ENCODE measurements around the gene ZNF653. TPM values are rescaled to one million over a fixed set of nuclear protein-coding genes. Genes with fewer than 3 reads are reported as not detected.

The ZNF653 gene
- polyA plus RNA-seq, 2 donors = 6.2 to 9.2 TPM

DNA sequence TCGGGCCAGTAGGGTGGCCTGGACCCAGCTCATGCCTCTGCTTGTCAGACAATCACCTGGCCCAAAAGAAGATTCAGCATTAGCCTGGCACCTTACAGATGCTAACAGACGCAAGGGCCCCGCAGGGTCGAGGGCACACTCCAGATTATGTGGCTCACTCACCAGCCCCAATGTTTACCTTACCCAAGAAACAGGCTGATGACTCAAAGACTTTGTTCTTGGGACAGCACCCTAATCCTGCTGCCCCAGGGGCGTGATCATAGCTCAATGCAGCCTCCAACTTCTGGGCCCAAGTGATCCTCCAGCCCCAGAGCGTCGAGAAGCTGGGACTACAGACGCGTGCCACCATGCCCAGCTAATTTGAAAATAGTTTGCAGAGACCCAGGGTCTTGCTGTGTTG, 13.5 kb upstream of the ZNF653 start:
- Histone ChIP-seq H3K27ac (ENCODE audit: low read depth in 2 of 2, low read length in 1 of 2) (no peak overlapping the region), H3K4me3 (ENCODE audit: low read depth in 1 of 2, low read length in 2 of 2) (no peak overlapping the region), H3K9me3 (ENCODE audit: control insufficient read depth in 2 of 2, insufficient read depth in 1 of 2, low read depth in 1 of 2, low read length in 1 of 2) (no peaks in the 10 kb centered on the region), H3K27me3 (ENCODE audit: control insufficient read depth in 1 of 2, insufficient read depth in 2 of 2, low read length in 2 of 2) (no peaks in the 10 kb centered on the region), H3K4me1 (ENCODE audit: control insufficient read depth in 2 of 2, insufficient read depth in 2 of 2, low read length in 1 of 2) (no peaks in the 10 kb centered on the region), H3K36me3 (ENCODE audit: control insufficient read depth in 2 of 2, insufficient read depth in 2 of 2, low read length in 1 of 2) (peaks cover 0 to 13% of the 10 kb centered on the region in 2 donors)
- 65 to 68% methylated on average over 9 of the region's 9 CpGs for WGBS, 2 donors

DNA sequence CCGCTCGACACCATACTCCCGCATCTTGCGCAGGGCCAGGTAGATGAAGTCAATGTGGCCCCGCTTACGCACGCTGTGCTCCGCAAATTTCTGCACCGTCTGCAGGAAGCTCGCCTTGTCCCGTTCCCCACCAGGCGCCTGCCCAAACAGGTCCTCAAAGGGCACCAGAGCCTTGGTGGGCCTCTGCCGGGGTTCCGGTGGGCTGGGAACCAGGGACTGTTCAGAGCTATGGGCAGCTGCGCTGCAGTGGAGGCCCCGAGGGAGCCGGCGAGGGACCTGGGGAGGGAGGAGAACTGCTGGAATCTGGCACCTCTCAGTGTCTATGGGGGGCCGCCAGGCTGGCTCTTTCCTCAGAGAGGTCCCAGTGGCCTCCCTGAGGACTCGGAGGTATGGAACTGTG, 8.3 kb upstream of the ZNF653 start:
- WGBS, 2 donors = 95 to 96% methylated on average over 20 of the region's 20 CpGs
- H3K4me1 ChIP-seq (ENCODE audit: control insufficient read depth in 2 of 2, insufficient read depth in 2 of 2, low read length in 1 of 2) = no peaks in the 10 kb centered on the region
- no peak overlapping the region for H3K27ac ChIP-seq (ENCODE audit: low read depth in 2 of 2, low read length in 1 of 2)
- H3K36me3 ChIP-seq (ENCODE audit: control insufficient read depth in 2 of 2, insufficient read depth in 2 of 2, low read length in 1 of 2) = peaks cover 2 to 21% of the 10 kb centered on the region in 2 donors
- H3K4me3 ChIP-seq (ENCODE audit: low read depth in 1 of 2, low read length in 2 of 2) = no peak overlapping the region
- H3K27me3 ChIP-seq (ENCODE audit: control insufficient read depth in 1 of 2, insufficient read depth in 2 of 2, low read length in 2 of 2) = no peaks in the 10 kb centered on the region
- H3K9me3 ChIP-seq (ENCODE audit: control insufficient read depth in 2 of 2, insufficient read depth in 1 of 2, low read depth in 1 of 2, low read length in 1 of 2) = no peaks in the 10 kb centered on the region

GRCh38 chr19:11510444-11510843, 4.8 kb upstream of the ZNF653 start:
- no peaks in the 10 kb centered on the region for H3K27me3 ChIP-seq (ENCODE audit: control insufficient read depth in 1 of 2, insufficient read depth in 2 of 2, low read length in 2 of 2)
- peaks cover 0 to 3% of the 10 kb centered on the region in 2 donors for H3K4me1 ChIP-seq (ENCODE audit: control insufficient read depth in 2 of 2, insufficient read depth in 2 of 2, low read length in 1 of 2)
- peaks cover 2 to 19% of the 10 kb centered on the region in 2 donors for H3K36me3 ChIP-seq (ENCODE audit: control insufficient read depth in 2 of 2, insufficient read depth in 2 of 2, low read length in 1 of 2)
- H3K9me3 ChIP-seq (ENCODE audit: control insufficient read depth in 2 of 2, insufficient read depth in 1 of 2, low read depth in 1 of 2, low read length in 1 of 2) = no peaks in the 10 kb centered on the region
- 92% methylated on average over 8 of the region's 8 CpGs for WGBS, 2 donors
- H3K4me3 ChIP-seq (ENCODE audit: low read depth in 1 of 2, low read length in 2 of 2) = no peak overlapping the region
- H3K27ac ChIP-seq (ENCODE audit: low read depth in 2 of 2, low read length in 1 of 2) = no peak overlapping the region

GRCh38 chr19:11507370-11508078, 1.9 kb upstream of the ZNF653 start:
- H3K36me3 ChIP-seq (ENCODE audit: control insufficient read depth in 2 of 2, insufficient read depth in 2 of 2, low read length in 1 of 2) = peaks cover 0 to 4% of the 10 kb centered on the region in 2 donors
- no peak overlapping the region for H3K4me3 ChIP-seq (ENCODE audit: low read depth in 1 of 2, low read length in 2 of 2)
- no peaks in the 10 kb centered on the region for H3K9me3 ChIP-seq (ENCODE audit: control insufficient read depth in 2 of 2, insufficient read depth in 1 of 2, low read depth in 1 of 2, low read length in 1 of 2)
- no peak overlapping the region for H3K27ac ChIP-seq (ENCODE audit: low read depth in 2 of 2, low read length in 1 of 2)
- peaks cover 0 to 3% of the 10 kb centered on the region in 2 donors for H3K4me1 ChIP-seq (ENCODE audit: control insufficient read depth in 2 of 2, insufficient read depth in 2 of 2, low read length in 1 of 2)
- H3K27me3 ChIP-seq (ENCODE audit: control insufficient read depth in 1 of 2, insufficient read depth in 2 of 2, low read length in 2 of 2) = no peaks in the 10 kb centered on the region
- WGBS, 2 donors = 87 to 88% methylated on average over 18 of the region's 18 CpGs

- Histone ChIP-seq H3K9me3 (ENCODE audit: control insufficient read depth in 2 of 2, insufficient read depth in 1 of 2, low read depth in 1 of 2, low read length in 1 of 2) (no peaks in the 10 kb centered on the region), H3K27me3 (ENCODE audit: control insufficient read depth in 1 of 2, insufficient read depth in 2 of 2, low read length in 2 of 2) (no peaks in the 10 kb centered on the region), H3K4me3 (ENCODE audit: low read depth in 1 of 2, low read length in 2 of 2) (no peak overlapping the region), H3K36me3 (ENCODE audit: control insufficient read depth in 2 of 2, insufficient read depth in 2 of 2, low read length in 1 of 2) (peaks cover 0 to 4% of the 10 kb centered on the region in 2 donors), H3K4me1 (ENCODE audit: control insufficient read depth in 2 of 2, insufficient read depth in 2 of 2, low read length in 1 of 2) (peaks cover 0 to 3% of the 10 kb centered on the region in 2 donors), H3K27ac (ENCODE audit: low read depth in 2 of 2, low read length in 1 of 2) (no peak overlapping the region)
- 86 to 89% methylated on average over 6 of the region's 6 CpGs for WGBS, 2 donors
Measured at GRCh38 chr19:11506967-11507366, 1.3 kb upstream of the ZNF653 start.

DNA sequence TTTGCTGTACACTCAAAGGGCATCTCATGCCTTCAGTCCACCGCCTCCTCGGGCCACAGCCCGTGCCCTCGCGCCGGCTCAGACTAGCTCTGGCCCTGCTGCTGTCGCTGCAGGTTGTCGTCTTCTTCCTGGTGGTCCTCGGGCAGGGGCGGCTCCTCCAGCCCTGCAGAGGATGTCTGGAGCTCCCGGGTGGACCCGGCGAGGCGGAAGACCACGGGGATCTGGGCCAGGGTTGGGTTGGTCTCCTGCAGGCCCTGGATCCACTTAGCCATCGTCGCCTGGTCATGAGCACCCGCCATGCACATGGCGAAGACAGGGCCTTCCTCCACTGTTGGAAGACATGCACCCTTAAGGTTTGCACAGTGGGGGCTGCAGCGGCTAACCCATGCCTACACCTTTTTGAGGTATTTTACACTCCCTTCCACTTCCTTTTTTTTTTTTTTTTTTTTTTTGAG, 489 bp upstream of the ZNF653 start:
- peak overlapping the region; percentile 67 to 97 for H3K27ac ChIP-seq (ENCODE audit: low read depth in 2 of 2, low read length in 1 of 2)
- H3K4me3 ChIP-seq (ENCODE audit: low read depth in 1 of 2, low read length in 2 of 2) = peak overlapping the region; percentile 72 to 90
- H3K36me3 ChIP-seq (ENCODE audit: control insufficient read depth in 2 of 2, insufficient read depth in 2 of 2, low read length in 1 of 2) = peaks cover 0 to 2% of the 10 kb centered on the region in 2 donors
- H3K4me1 ChIP-seq (ENCODE audit: control insufficient read depth in 2 of 2, insufficient read depth in 2 of 2, low read length in 1 of 2) = peaks cover 0 to 3% of the 10 kb centered on the region in 2 donors
- H3K9me3 ChIP-seq (ENCODE audit: control insufficient read depth in 2 of 2, insufficient read depth in 1 of 2, low read depth in 1 of 2, low read length in 1 of 2) = no peaks in the 10 kb centered on the region
- WGBS, 2 donors = 19 to 21% methylated on average over 20 of the region's 20 CpGs
- no peaks in the 10 kb centered on the region for H3K27me3 ChIP-seq (ENCODE audit: control insufficient read depth in 1 of 2, insufficient read depth in 2 of 2, low read length in 2 of 2)

GRCh38 chr19:11505032-11505503, 571 bp downstream of the ZNF653 start:
- H3K27ac ChIP-seq (ENCODE audit: low read depth in 2 of 2, low read length in 1 of 2) = peak overlapping the region; percentile 97 to 98
- H3K4me3 ChIP-seq (ENCODE audit: low read depth in 1 of 2, low read length in 2 of 2) = peak overlapping the region; percentile 72 to 90
- peaks cover 0 to 3% of the 10 kb centered on the region in 2 donors for H3K4me1 ChIP-seq (ENCODE audit: control insufficient read depth in 2 of 2, insufficient read depth in 2 of 2, low read length in 1 of 2)
- H3K9me3 ChIP-seq (ENCODE audit: control insufficient read depth in 2 of 2, insufficient read depth in 1 of 2, low read depth in 1 of 2, low read length in 1 of 2) = no peaks in the 10 kb centered on the region
- peaks cover 0 to 2% of the 10 kb centered on the region in 2 donors for H3K36me3 ChIP-seq (ENCODE audit: control insufficient read depth in 2 of 2, insufficient read depth in 2 of 2, low read length in 1 of 2)
- H3K27me3 ChIP-seq (ENCODE audit: control insufficient read depth in 1 of 2, insufficient read depth in 2 of 2, low read length in 2 of 2) = no peaks in the 10 kb centered on the region
- WGBS, 2 donors = 1 to 2% methylated on average over 22 to 33 of the region's 33 CpGs

DNA sequence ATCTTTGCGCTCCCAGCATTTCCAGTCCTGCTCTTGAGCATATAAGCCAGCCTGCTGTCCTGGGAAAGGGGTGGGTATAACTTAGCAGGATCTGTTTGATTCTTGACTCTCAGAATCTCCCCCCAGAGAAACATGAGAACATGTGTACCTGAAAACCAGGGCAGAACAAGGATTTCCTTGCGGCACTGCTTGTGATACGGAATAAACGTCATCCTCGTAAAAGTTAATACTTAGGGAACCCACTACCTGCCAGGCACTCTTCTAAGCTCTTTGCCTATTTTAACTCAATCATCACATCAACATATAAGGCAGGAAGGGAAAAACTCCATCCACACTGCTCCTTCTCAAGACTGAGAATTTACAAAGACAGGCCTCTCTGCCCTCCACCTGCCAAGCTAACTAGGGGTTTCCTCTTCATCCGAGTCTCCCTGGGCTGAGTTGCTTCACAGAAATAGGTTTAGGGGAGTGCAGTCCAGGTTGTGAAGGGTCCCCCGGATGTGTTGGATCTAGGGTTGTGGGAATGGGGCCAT, 1.1 kb downstream of the ZNF653 start:
- H3K4me1 ChIP-seq (ENCODE audit: control insufficient read depth in 2 of 2, insufficient read depth in 2 of 2, low read length in 1 of 2) = peaks cover 0 to 3% of the 10 kb centered on the region in 2 donors
- H3K27me3 ChIP-seq (ENCODE audit: control insufficient read depth in 1 of 2, insufficient read depth in 2 of 2, low read length in 2 of 2) = no peaks in the 10 kb centered on the region

GRCh38 chr19:11499890-11500420, 5.7 kb downstream of the ZNF653 start:
- H3K36me3 ChIP-seq (ENCODE audit: control insufficient read depth in 2 of 2, insufficient read depth in 2 of 2, low read length in 1 of 2) = peaks cover 0 to 17% of the 10 kb centered on the region in 2 donors
- H3K27me3 ChIP-seq (ENCODE audit: control insufficient read depth in 1 of 2, insufficient read depth in 2 of 2, low read length in 2 of 2) = no peaks in the 10 kb centered on the region
- no peak overlapping the region for H3K27ac ChIP-seq (ENCODE audit: low read depth in 2 of 2, low read length in 1 of 2)
- no peak overlapping the region for H3K4me3 ChIP-seq (ENCODE audit: low read depth in 1 of 2, low read length in 2 of 2)
- H3K4me1 ChIP-seq (ENCODE audit: control insufficient read depth in 2 of 2, insufficient read depth in 2 of 2, low read length in 1 of 2) = peaks cover 0 to 2% of the 10 kb centered on the region in 2 donors
- 78 to 79% methylated on average over 7 of the region's 7 CpGs for WGBS, 2 donors
- H3K9me3 ChIP-seq (ENCODE audit: control insufficient read depth in 2 of 2, insufficient read depth in 1 of 2, low read depth in 1 of 2, low read length in 1 of 2) = no peaks in the 10 kb centered on the region

More for the DNA sequence above, 1.1 kb downstream of the ZNF653 start:
- H3K36me3 ChIP-seq (ENCODE audit: control insufficient read depth in 2 of 2, insufficient read depth in 2 of 2, low read length in 1 of 2) = peaks cover 0 to 2% of the 10 kb centered on the region in 2 donors
- no peaks in the 10 kb centered on the region for H3K9me3 ChIP-seq (ENCODE audit: control insufficient read depth in 2 of 2, insufficient read depth in 1 of 2, low read depth in 1 of 2, low read length in 1 of 2)
- peak overlapping the region; percentile 72 to 90 for H3K4me3 ChIP-seq (ENCODE audit: low read depth in 1 of 2, low read length in 2 of 2)
- peak overlapping the region; percentile 97 to 98 for H3K27ac ChIP-seq (ENCODE audit: low read depth in 2 of 2, low read length in 1 of 2)
- WGBS, 2 donors = 42 to 47% methylated on average over 7 of the region's 7 CpGs

All from esophagus (tissue), 2 donors.